ENCODE data around the gene FGFR2.

Gene FGFR2

DNA sequence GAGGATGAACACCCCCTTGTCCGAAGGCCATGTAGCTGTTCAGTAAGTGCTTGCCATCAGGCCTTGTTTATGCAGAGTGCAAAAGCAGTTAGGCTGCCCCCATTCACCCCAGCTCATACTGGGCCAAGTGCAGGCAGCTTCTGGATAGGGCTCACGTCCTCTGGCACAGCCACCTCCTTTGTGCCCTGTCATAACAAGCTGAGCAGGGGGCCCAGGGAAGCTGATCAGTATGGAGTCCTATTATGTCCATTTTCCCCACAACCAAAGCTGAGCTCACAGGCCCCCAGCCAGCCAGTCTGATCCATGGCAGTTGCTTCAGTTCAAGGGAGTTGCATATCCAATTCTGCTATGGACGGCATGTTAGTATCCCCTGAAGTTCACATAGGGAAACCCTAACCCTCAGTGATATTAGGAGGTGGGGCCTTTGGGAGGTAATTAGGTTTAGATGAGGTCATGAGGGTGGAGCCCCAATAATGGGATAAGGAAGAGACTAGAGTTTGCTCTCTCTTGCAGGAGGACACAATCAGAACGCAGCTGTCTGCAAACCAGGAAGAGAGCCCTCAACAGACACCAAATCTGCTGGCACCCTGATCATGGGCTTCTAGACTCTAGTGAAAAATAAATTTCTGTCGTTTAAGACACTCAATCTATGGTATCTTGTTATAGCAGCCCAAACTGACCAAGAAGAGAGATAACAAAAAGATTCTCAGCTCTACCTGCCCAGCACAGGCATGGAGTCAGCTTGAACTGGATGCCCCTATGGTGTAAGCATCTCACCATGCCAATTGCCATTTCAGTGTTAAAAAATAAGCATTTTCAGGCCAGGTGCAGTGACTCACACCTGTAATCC, 155.9 kb downstream of the FGFR2 start:
- DNase-seq, result no peak

DNA sequence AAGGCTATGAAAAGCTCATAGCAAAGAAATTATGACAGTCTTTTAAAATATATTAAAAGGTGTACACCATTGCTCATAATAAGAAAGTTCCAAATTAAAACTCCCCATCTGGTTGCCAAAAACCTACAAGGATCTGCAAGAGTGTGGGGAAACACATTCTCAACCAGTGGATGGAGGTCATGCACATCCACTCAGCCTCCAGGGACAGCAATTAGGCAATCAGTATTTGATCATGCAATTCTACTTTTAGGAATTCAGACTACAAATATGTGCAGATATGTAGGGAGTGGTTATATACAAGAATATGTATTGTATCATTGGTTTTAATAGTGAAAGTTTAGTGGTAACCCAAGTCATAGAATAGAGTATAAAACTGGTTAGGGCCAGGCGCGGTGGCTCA, 157.8 kb downstream of the FGFR2 start:
- no peak for DNase-seq

DNA sequence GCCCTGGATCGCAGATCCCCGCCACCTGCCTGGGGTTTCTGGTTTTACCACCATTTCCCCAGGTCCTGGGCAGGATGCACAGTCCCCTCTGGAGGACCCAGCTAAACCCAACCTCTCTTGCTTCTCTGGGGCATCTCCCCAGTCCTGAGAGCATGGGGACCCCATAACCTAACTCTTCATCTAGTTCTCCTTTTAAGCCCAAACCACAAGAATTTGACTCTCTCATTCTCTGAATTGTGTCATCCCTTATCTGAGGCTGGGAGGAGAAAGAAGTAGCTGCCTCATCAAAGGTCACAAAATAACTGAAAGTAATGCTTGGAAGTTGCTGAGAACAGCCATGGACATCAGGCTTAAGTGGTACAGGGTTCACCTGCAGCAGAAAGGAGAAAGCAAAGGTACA, 159.9 kb downstream of the FGFR2 start:
- DNase-seq, result no peak

DNA sequence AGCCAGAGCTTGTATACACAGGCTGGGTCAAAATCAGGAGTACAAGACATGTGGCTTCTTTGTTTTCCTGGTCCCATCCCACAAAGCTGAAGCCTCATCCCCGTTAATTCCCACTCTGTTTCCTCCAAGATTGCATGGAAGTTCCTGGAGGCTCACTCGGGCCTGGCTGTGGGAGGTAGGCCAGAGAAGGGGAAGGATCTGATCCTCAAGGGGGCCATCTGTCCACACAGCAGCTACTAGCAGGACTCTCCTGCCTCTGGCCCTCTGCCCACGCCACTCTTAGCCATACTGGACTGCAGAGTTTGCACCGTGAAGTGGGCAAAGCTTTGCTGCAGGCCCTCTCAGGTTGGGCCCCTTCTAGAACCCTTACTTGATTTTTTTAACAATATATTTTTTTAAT, 160.6 kb downstream of the FGFR2 start:
- no peak for DNase-seq

DNA sequence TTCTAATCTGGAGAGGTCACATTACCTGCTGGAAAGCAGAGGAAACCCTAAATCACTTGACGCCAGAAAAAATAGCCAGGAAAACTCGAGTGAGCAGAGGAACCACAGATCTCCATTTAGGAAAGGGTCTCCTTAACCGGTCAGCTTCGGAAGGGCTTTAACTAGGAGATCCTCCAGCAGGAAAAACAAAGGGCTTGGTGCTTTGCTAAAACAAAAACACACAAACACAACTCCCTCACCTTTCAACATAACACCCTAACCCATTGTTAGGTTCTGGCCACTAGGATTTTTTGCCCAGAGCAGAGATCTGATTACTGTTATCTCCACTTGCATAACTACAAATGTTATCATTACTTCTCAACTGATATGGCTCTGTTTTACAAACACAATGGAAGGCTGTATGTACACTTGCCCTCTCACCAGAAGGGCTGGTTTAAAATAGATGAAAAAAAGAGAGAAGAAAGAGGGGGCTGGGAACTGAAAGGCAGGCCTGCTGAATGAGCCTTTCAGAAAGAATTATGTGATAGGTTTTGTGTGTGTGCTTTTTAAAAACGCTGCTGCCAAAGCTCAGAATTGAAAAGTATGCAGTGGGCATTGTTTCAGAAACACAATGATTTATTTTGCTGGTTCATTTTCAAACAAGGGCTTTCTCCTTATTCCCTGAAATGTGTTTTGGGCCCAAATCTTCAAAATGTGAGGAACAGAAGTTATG, 161.5 kb downstream of the FGFR2 start:
- DNase-seq, result no peak

DNA sequence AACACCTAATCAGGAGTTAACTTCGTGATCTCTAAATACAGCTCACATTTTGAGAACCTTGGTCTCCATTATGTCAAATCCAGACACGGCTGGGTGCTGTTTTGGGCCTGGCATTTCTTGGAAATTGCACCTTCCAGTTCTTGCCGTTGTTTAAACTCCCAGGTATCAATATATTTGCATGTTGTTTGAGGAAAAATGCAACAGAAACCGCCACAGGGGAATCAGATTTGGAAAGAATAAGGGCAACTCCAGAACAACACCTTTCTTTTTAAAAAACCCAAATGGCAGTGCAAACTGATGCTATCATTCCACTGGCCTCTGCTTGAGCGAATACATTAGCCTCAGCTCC, 162.0 kb downstream of the FGFR2 start:
- no peak for DNase-seq

DNA sequence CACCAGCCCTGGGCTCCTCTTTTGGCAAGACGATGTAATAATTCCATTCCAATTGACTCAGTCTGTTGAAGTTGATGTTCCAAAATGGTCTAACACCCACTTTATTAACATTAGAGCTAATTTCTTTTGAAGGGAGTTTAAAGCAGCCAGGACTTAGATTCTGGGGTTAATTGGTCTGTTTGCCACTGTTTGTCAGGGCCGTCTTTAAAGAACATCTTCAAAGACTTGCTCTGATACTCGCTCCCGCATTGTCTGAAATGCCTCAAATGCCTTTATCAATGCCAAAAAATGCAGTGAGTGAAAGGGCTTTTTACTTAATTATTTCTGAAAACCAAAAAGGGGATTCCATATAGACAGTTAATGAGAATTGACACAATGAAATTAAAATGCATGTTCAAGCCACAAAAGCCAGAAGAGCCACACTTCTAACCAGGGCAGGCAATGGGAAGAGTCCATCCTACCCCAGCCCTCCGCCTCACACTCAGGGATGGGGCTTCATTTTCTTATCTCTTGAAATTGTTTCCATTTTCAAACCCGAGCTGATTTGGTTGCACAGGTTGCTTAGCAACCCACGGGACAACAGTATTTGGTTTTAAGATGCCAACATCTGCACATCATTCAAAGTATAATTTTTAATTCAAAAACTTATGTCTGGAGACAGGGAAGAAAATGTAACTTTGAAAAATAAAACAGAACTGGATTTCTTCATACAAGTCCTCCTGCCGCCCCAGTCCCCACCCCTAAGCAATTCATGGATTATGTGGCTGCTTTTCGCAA, 163.0 kb downstream of the FGFR2 start:
- no peak for DNase-seq

DNA sequence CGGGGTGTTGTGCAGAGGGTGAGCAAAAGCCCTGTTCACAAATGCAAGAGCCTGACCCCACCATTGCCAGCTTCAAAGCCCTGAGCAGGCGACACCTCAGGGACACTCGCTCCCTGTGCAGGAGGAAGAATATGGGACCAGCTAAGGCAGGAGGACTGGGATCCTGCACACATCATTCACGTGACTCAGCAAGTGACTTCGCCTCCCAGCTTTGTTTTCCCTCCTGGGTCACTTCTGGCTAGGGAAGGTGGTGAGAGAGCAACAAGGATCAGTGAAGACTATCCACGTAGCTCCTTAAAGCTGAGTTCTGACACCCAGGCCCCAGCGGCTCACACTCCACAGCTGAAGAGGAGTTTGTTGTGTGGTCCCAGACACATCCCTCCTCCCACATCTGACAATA, 164.3 kb downstream of the FGFR2 start:
- no peak for DNase-seq

DNA sequence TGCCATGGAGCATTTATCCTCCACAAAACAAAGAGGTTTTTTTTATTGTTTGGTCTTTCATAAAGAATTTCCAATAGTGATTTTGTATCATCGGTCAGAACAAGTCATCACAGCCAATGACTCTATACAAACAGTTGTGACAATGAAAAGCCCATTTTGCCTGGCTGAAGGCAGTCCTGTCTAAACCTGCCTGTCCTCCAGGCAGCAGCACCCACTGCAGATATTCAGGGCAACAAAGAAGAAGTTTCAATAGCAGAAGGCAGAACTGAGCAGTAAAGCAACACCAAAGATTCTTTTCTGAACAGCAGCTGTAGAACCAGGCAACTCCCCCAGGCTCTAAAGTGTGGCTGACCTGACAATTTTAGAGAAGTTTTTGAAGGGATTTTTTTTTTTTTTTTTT, 169.4 kb downstream of the FGFR2 start:
- no peak for DNase-seq
